Liver (tissue), 9 donors: ENCODE measurements around the gene DDA1. TPM values are rescaled to one million over a fixed set of nuclear protein-coding genes. Genes with fewer than 3 reads are reported as not detected.

Experiments
- DNase-seq: peaks from one replicate; pipeline ENCODE4 v3.0.0-alpha.2; 2017; ENCODE audit warnings: low spot score
- H3K27ac ChIP-seq, 2 donors: one replicate each; pipeline ENCODE4 v1.7.0; 2013; ENCODE audit warnings: inconsistent platforms in 2 of 2, low read length in 2 of 2, control low read depth in 1 of 2, low read depth in 1 of 2, mild to moderate bottlenecking in 1 of 2
- H3K27me3 ChIP-seq, 4 donors: one replicate each; pipeline versions ENCODE4 v1.6.1 to v1.7.0; 2013; ENCODE audit warnings: low read length in 3 of 4, inconsistent platforms in 1 of 4, mild to moderate bottlenecking in 1 of 4, moderate library complexity in 1 of 4; ENCODE audit not compliant: control insufficient read depth in 4 of 4, insufficient read depth in 4 of 4
- H3K36me3 ChIP-seq, 4 donors: one replicate each; pipeline versions ENCODE4 v1.6.1 to v1.7.0; 2013; ENCODE audit warnings: low read length in 3 of 4, mild to moderate bottlenecking in 3 of 4, low read depth in 1 of 4, moderate library complexity in 1 of 4; ENCODE audit not compliant: control insufficient read depth in 4 of 4, insufficient read depth in 3 of 4
- H3K4me1 ChIP-seq, 4 donors: one replicate each; pipeline versions ENCODE4 v1.6.1 to v1.7.0; 2013; ENCODE audit warnings: low read length in 3 of 4, mild to moderate bottlenecking in 3 of 4, moderate library complexity in 1 of 4; ENCODE audit not compliant: control insufficient read depth in 4 of 4, insufficient read depth in 4 of 4
- H3K4me3 ChIP-seq, 3 donors: one replicate each; pipeline versions ENCODE4 v1.6.1 to v1.7.0; 2013; ENCODE audit warnings: low read length in 3 of 3, control low read depth in 1 of 3, low read depth in 1 of 3, mild to moderate bottlenecking in 1 of 3
- H3K9ac ChIP-seq, 2 donors: one replicate each; pipeline ENCODE4 v1.7.0; 2013; ENCODE audit warnings: low read length in 2 of 2, mild to moderate bottlenecking in 2 of 2, moderate library complexity in 2 of 2, control low read depth in 1 of 2, low read depth in 1 of 2
- H3K9me3 ChIP-seq, 4 donors: one replicate each; pipeline versions ENCODE4 v1.6.1 to v1.7.0; 2013; ENCODE audit warnings: low read length in 3 of 4; ENCODE audit not compliant: control insufficient read depth in 4 of 4
- CTCF ChIP-seq: fragments of 150-350 bp; IDR thresholded peaks from 2 replicates; pipeline ENCODE4 v1.5.1; 2017; ENCODE audit warnings: improper control_type of control experiment, low read depth, low read length; ENCODE audit not compliant: missing input control
- EGR1 ChIP-seq, 2 donors: IDR thresholded peaks; 2 replicates each; pipeline ENCODE4 v1.6.1; 2016 to 2018; ENCODE audit warnings: antibody characterized with exemption in 2 of 2, low read depth in 2 of 2
- FOXA1 ChIP-seq: IDR thresholded peaks from 2 replicates; pipeline ENCODE4 v1.6.1; 2016; ENCODE audit warnings: antibody characterized with exemption
- FOXA2 ChIP-seq: IDR thresholded peaks from 2 replicates; pipeline ENCODE4 v1.6.1; 2016; ENCODE audit warnings: antibody characterized with exemption
- GABPA ChIP-seq, 2 donors: IDR thresholded peaks in 1 of 2; conservative IDR thresholded peaks in 1 of 2; 2 replicates each; pipeline ENCODE4 v1.6.1; 2016; ENCODE audit warnings: antibody characterized with exemption in 2 of 2, mild to moderate bottlenecking in 1 of 2, moderate library complexity in 1 of 2
- HNF4A ChIP-seq, 2 donors: conservative IDR thresholded peaks; 2 replicates each; pipeline ENCODE4 v1.6.1; 2016; ENCODE audit warnings: antibody characterized with exemption in 2 of 2, mild to moderate bottlenecking in 2 of 2
- HNF4G ChIP-seq: IDR thresholded peaks from 2 replicates; pipeline ENCODE4 v1.6.1; 2016; ENCODE audit warnings: antibody characterized with exemption
- JUND ChIP-seq, 2 donors: IDR thresholded peaks; 2 replicates each; pipeline ENCODE4 v1.6.1; 2016; ENCODE audit warnings: antibody characterized with exemption in 2 of 2
- MAX ChIP-seq: IDR thresholded peaks from 2 replicates; pipeline ENCODE4 v1.6.1; 2016; ENCODE audit warnings: antibody characterized with exemption
- NR2F2 ChIP-seq: IDR thresholded peaks from 2 replicates; pipeline ENCODE4 v1.6.1; 2016; ENCODE audit warnings: antibody characterized with exemption
- RAD21 ChIP-seq, 2 donors: IDR thresholded peaks; 2 replicates each; pipeline ENCODE4 v1.6.1; 2016; ENCODE audit warnings: antibody characterized with exemption in 2 of 2, mild to moderate bottlenecking in 2 of 2
- REST ChIP-seq: IDR thresholded peaks from 2 replicates; pipeline ENCODE4 v1.6.1; 2016; ENCODE audit warnings: antibody characterized with exemption, mild to moderate bottlenecking
- RXRA ChIP-seq, 2 donors: IDR thresholded peaks; 2 replicates each; pipeline ENCODE4 v1.6.1; 2017 to 2018; ENCODE audit warnings: antibody characterized with exemption in 2 of 2, mild to moderate bottlenecking in 1 of 2
- TAF1 ChIP-seq: conservative IDR thresholded peaks from 2 replicates; pipeline ENCODE4 v1.6.1; 2016; ENCODE audit warnings: antibody characterized with exemption, mild to moderate bottlenecking
- YY1 ChIP-seq: IDR thresholded peaks from 2 replicates; pipeline ENCODE4 v1.6.1; 2016; ENCODE audit warnings: antibody characterized with exemption, mild to moderate bottlenecking
- ZBTB33 ChIP-seq: IDR thresholded peaks from 2 replicates; pipeline ENCODE4 v1.6.1; 2016; ENCODE audit warnings: antibody characterized with exemption
- WGBS: extraction: QIAGEN DNeasy Blood & Tissue Kit; methylation state at CpG from one replicate; pipeline ENCODE4 v1.1.7; 2013; 5-methylcytosine and 5-hydroxymethylcytosine counted together
- polyA plus RNA-seq, 2 donors: library from polyadenylated mRNA; stranded (reverse) in 1 of 2; unstranded in 1 of 2; fragments of 200-250 nt in 1 of 2; fragments of >200 nt in 1 of 2; fragmentation: Nextera tagmentation in 1 of 2; extraction: Ambion mirVana in 1 of 2; gene quantifications; one replicate each; pipeline versions ENCODE4 v1.2.1 to v1.2.3, GENCODE V29; 2013 to 2015
- total RNA-seq, 2 donors: library from RNA; depleted of rRNA; stranded (reverse); fragments of >200 nt; gene quantifications; one replicate each; pipeline ENCODE4 v1.2.3, GENCODE V29; 2014
- donor health status: healthy.
- donor health status: healthy.
- donor health status: healthy.
- donor health status: healthy.
- donor health status: healthy.

DDA1 gene
- total and polyA plus RNA-seq, 4 donors: 7.9 to 37.9 (median 20.8) TPM

GRCh38 chr19:17341386-17341785 is 32.0 kb downstream of the DDA1 start (continued):
- TF ChIP-seq ZBTB33 (no peak), NR2F2 (no peak)

GRCh38 chr19:17341845-17342244 is 32.5 kb downstream of the DDA1 start:
- no peak for DNase-seq
- no peak for TF ChIP-seq RXRA (IDR thresholded peaks at IDR 0.05)
- TF ChIP-seq YY1: no peak
- no peak for TF ChIP-seq NR2F2
- TF ChIP-seq REST: no peak
- TF ChIP-seq FOXA2: no peak
- TF ChIP-seq MAX: no peak
- TF ChIP-seq HNF4A (conservative IDR thresholded peaks at IDR 0.05): no peak
- no peak for TF ChIP-seq RAD21 (IDR thresholded peaks at IDR 0.05)
- no peak for TF ChIP-seq HNF4G
- no peak for TF ChIP-seq EGR1 (IDR thresholded peaks at IDR 0.05; ENCODE audit: low read depth in 2 of 2)
- no peak for TF ChIP-seq FOXA1
- no peak for TF ChIP-seq GABPA (IDR thresholded peaks at IDR 0.05 in 1 of 2, conservative IDR thresholded peaks at IDR 0.05 in 1 of 2)
- TF ChIP-seq TAF1: no peak
- TF ChIP-seq JUND (IDR thresholded peaks at IDR 0.05): no peak
- no peaks in the 10 kb centered on the region for H3K27me3 ChIP-seq
- no peak overlapping the region for H3K27ac ChIP-seq
- peaks cover 0 to 3% (median 0%) of the 10 kb centered on the region in 4 donors for H3K36me3 ChIP-seq
- no peaks in the 10 kb centered on the region for H3K9me3 ChIP-seq
- peaks cover 8 to 22% (median 15%) of the 10 kb centered on the region in 4 donors for H3K4me1 ChIP-seq
- 97% methylated on average over 7 of the region's 7 CpGs for WGBS
- H3K4me3 ChIP-seq: no peak overlapping the region
- H3K9ac ChIP-seq: no peak overlapping the region

GRCh38 chr19:17346109-17346671 is 36.8 kb downstream of the DDA1 start:
- WGBS: 16% methylated on average over 24 of the region's 24 CpGs
- H3K27ac ChIP-seq: no peak overlapping the region
- H3K9ac ChIP-seq: no peak overlapping the region
- H3K9me3 ChIP-seq: no peaks in the 10 kb centered on the region
- DNase-seq: peak; percentile 87
- peaks cover 0 to under 1% (median 0%) of the 10 kb centered on the region in 4 donors for H3K4me1 ChIP-seq
- peaks cover 0 to 3% (median 0%) of the 10 kb centered on the region in 4 donors for H3K36me3 ChIP-seq
- H3K27me3 ChIP-seq: no peaks in the 10 kb centered on the region
- peak; percentile 78 to 90 for TF ChIP-seq RAD21 (IDR thresholded peaks at IDR 0.05)
- TF ChIP-seq CTCF: peak; percentile 86
- TF ChIP-seq REST: no peak
- no peak overlapping the region for H3K4me3 ChIP-seq
